Measurements from ENCODE around the gene SMARCA5. TPM values are rescaled to one million over a fixed set of nuclear protein-coding genes. Genes with fewer than 3 reads are reported as not detected.

Gene SMARCA5
- total and polyA plus RNA-seq, 4 donors = 6.8 to 34.7 (median 12.6) TPM

GRCh38 chr4:143558286-143558685 lies 44.8 kb downstream of the SMARCA5 start:
- no peaks in the 10 kb centered on the region for H3K9me3 ChIP-seq (ENCODE audit: control insufficient read depth in 4 of 4, low read length in 3 of 4)
- H3K27ac ChIP-seq (ENCODE audit: low read depth in 1 of 2, low read length in 2 of 2) = no peak overlapping the region
- H3K9ac ChIP-seq (ENCODE audit: low read depth in 1 of 2, low read length in 2 of 2) = no peak overlapping the region
- WGBS = 86% methylated on average over 2 of the region's 2 CpGs
- peaks cover 0 to 10% (median 3%) of the 10 kb centered on the region in 4 donors for H3K4me1 ChIP-seq (ENCODE audit: control insufficient read depth in 4 of 4, insufficient read depth in 4 of 4, low read length in 3 of 4)
- H3K36me3 ChIP-seq (ENCODE audit: control insufficient read depth in 4 of 4, insufficient read depth in 3 of 4, low read depth in 1 of 4, low read length in 3 of 4) = peaks cover 2 to 6% (median 4%) of the 10 kb centered on the region in 4 donors
- DNase-seq (ENCODE audit: low spot score) = no peak
- no peak overlapping the region for H3K4me3 ChIP-seq (ENCODE audit: low read depth in 1 of 3, low read length in 3 of 3)
- TF ChIP-seq ATF3 (IDR thresholded peaks at IDR 0.05) (no peak), FOXA2 (IDR thresholded peaks at IDR 0.05) (no peak), JUND (IDR thresholded peaks at IDR 0.05) (no peak), FOXA1 (IDR thresholded peaks at IDR 0.05) (no peak), HNF4G (IDR thresholded peaks at IDR 0.05) (no peak), CTCF (IDR thresholded peaks at IDR 0.05; ENCODE audit: low read depth, low read length, missing input control) (no peak), SP1 (IDR thresholded peaks at IDR 0.05) (no peak), TAF1 (conservative IDR thresholded peaks at IDR 0.05) (no peak), HNF4A (conservative IDR thresholded peaks at IDR 0.05) (no peak), MAX (IDR thresholded peaks at IDR 0.05) (no peak), ZBTB33 (IDR thresholded peaks at IDR 0.05) (no peak), EGR1 (IDR thresholded peaks at IDR 0.05; ENCODE audit: low read depth in 2 of 2) (no peak), REST (IDR thresholded peaks at IDR 0.05) (no peak), RXRA (IDR thresholded peaks at IDR 0.05) (no peak), RAD21 (IDR thresholded peaks at IDR 0.05) (no peak), YY1 (IDR thresholded peaks at IDR 0.05) (no peak), NR2F2 (IDR thresholded peaks at IDR 0.05) (no peak), GABPA (IDR thresholded peaks at IDR 0.05 in 1 of 2, conservative IDR thresholded peaks at IDR 0.05 in 1 of 2) (no peak)
- H3K27me3 ChIP-seq (ENCODE audit: control insufficient read depth in 4 of 4, insufficient read depth in 4 of 4, low read length in 3 of 4) = no peaks in the 10 kb centered on the region

Data from liver (tissue), 9 donors.